ENCODE results near the gene FGR.
A peak's percentile ranks its signal among the peaks of the same experiment; 100 is the strongest.

Gene FGR

GRCh38 chr1:27615346-27616192, 19.4 kb downstream of the FGR start:
- no peak for DNase-seq

GRCh38 chr1:27614625-27615344, 20.2 kb downstream of the FGR start:
- DNase-seq: no peak

GRCh38 chr1:27614043-27614624, 20.9 kb downstream of the FGR start:
- no peak for DNase-seq

DNA sequence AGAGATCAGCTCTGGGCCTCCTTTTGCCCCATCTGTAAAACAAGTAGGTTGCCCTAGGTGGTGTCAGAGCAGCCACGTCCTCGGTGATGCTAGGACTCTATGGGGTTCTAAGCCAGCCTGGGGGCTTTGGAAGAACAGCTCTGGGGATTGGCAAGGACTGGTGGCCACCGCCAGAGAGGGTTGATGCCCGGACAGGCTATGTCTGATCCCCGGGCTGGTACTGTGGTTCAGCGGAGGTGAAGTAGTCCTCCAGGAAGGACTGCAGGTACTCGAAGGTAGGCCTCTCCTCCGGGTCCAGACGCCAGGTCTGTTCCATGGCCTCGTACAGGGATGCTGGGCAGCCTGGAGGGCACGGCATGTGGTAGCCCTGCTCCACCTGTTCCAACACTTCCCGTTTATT, 22.3 kb downstream of the FGR start:
- no peak for DNase-seq

DNA sequence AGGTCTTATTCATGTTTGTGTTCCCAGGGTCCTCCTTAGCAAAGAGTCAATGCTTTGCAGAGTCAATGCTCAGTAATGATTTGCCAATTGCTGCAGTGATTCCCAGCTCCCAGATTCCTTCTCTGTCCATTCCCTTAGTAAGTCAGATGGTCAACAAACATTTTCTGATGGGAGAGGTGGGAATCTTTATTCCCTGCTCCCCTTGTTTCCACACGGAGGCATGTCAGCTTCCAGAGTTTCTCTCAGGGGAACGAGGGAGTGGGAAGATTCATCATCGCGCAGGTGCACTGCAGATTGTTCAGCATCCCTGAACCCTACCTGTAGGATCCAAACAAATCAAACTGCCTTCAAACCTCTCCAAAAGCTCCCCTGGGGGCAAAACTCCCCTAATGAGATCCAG, 23.5 kb downstream of the FGR start:
- no peak for DNase-seq

DNA sequence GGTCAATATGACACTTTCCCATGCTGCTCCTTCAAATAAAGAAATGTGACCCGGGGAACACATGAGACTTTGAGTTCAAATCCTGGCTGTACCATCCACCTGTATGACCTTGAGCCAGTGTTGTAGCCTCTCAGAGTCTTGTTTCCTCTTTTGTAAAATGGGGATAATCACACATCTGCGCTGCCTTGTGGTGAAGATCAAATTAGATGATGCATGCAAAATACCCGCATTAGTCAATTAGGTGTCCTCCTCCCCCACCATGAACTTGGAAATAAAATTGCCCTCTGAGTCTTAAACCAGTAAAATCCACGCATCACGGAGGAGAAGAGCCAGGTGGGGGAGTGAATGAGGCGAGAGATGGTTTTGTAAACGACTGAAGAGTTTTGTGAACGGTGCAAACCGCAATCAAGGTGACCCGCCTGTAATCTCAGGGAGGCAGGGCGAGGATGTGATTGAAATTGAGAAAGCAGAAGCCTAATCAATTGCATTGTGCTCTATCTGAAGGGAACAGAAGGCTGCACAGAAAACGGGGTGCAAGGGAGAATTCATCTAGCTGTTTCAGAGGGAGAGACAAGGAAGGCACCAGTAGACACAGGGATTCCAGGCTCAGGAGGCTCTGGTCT, 25.3 kb downstream of the FGR start:
- DNase-seq: no peak

GRCh38 chr1:27609210-27609555, 25.8 kb downstream of the FGR start:
- no peak for DNase-seq

DNA sequence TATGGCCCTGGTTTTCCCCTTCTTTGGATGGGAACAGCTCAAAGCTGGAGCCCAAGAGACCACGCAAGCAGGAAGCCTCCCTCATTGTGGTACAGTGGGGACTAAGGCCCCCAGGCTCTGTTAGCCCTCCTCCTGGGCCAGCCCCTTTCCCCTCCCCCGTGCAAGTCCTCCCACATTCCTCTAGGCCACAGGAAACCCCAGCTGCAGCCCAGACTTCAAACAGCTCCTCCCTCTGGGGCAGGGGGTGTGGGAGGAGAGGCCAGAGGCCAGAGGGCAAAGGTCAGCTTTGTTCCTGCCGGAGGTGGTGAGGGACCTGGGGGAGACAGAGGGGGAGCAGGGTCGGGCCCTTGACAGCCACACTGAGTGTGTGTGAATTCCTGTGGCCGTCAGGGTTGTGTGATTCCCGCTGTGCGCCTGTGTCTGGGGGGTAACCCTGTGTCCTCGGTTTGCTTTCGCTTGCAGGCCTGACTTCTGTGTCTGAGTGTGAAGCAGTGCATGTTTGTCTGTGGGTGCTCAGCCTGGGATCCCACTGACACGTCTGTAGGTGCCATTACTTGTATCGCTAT, 27.7 kb downstream of the FGR start:
- DNase-seq: no peak

- no peak for DNase-seq
Observed at GRCh38 chr1:27606708-27607238, 28.2 kb downstream of the FGR start.

GRCh38 chr1:27605796-27606707, 28.9 kb downstream of the FGR start:
- no peak for DNase-seq

DNA sequence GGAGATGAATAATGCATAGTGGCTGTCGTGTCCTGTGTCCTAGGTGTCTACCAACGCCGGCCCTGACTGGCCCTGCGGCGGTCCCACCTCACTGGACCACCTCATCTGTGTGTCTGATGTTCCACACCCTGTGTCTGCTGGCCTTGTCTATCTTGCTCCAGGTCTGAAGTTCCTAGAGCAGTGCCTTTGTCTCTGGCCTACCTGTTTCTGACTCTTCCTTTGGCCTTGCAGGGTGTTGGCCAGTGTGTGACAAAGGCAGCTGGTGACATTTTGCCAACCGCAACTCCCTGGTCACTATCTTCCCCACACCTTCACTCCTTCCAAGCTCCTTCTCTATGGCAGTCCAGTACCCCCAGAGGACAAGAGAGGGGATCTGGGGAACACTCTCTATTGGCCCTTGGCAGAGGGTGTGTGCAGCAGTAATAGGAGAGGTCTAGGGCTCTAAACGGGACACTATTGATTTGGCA, 29.7 kb downstream of the FGR start:
- no peak for DNase-seq

DNA sequence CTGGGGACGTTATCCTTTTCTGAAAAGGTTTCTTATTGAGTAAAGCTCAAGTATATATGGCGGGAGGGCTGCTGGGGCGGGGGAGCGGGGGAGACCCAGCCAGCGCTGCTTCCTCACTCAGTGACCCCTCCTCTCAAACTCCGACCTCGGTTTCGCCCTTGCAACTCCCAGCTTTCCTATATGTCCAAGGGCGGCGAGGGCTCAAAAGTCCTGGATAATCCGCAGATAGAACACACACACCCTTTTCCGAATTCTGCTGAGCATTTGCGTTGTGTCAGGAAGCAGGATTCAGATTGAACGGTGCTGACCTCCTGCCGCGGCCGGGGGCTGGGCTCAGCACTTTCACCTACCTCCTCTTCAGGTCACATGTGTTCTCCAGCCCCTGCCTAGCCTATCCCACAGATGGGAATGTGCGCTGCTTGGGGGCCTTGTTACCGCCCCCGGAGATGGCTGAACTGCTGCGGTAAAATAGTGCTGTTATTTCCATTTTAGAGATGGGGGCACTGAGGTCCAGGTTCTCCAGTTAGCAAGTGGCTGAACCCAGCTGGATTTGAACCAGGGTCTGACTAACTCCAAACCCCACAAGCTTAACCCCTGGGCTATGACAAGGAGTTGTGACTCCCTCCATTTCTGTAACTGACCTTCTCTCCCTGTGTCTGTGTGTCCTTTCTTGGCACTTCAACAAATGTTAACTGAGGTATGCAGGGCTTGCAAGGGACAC, 30.2 kb downstream of the FGR start:
- no peak for DNase-seq

DNA sequence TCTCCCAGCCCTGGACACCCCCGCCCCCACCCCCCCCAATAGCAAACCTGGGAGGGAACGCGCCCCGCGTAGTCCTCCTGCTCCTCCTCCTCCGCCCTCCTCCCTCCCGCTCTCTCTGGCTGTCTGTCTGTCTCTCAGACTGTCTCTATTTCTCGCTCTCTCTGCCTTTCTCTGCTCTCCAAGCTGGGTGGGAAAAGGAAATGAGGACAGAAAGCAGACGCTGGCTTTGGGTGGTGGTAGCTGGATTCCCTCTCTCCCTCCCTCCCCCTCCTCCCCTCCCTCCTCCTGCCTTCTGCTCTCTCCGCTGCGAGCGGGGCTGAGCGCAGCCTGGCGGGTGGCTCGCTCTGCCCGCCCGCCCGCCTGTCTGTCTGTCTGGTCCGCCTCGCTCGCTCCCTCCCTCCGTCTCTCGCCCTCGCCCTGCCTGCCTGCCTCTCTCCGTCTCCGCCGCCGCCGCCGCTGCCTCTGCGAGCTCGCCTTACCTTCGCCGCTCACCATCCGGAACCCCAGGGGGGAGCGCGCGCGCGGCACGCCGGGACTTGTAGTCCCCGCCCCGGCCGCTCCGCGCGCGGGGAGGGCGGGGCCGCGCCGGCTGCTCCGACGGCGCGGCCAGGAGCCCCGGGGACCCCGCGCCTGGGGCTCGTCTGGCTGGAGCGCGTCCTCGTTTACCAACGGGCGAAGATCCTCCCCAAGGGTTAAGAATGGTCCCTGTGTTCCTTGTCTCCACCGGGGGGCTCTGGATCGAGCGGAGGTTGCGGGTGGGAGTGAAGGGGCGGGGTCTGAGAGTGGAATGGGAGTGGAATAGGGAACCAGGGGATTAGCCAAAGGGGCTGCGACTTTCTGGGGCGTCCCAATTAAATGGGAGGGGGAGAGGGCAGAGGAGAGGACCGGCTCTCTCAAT, 31.1 kb downstream of the FGR start, which contains the start of gene AHDC1:
AHDC1 (minus strand) TSS at position 464 of the 898 bp plus-strand sequence. CDS start 52,029 bp downstream, outside the sequence.
- DNase-seq: peak; percentile 75

- DNase-seq: no peak
Observed at GRCh38 chr1:27603309-27603680, 31.7 kb downstream of the FGR start.

- DNase-seq: no peak
Observed at GRCh38 chr1:27602462-27603308, 32.3 kb downstream of the FGR start.

DNA sequence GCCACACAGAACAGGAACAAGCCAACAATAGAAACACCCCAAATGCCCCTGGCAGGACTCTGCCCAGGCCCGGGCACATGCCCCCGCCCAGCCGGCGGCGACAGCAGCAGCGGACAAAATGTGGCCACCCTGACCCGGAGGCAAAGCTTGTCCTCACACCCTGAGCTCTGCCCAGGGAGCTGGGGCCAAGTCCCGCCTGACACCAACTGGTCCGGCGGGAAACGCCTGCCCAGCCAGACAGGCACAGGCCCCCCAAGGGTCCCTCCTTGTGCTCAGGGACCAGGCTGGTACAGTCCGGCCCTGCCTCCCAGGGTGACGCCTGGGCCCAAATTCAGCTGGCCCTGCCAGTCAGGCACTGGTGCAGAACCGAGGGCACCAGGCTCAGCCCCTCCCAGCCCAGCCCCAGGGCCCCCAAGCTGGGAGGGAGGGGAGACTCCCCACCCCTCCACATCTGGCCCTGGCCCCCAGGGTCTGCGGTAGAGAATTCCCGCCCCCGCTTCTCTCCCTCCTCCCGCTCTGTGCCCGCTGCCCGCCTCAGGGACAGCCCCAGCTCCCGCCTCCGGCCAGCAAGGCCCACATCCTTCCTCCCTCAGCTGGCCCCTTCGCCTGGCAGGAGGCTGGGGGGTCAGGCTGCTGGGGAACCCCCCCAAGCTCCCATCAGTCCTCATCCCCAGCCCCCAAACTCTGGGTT, 33.1 kb downstream of the FGR start:
- DNase-seq: no peak

GRCh38 chr1:27601321-27601770, 33.6 kb downstream of the FGR start:
- DNase-seq: no peak
